ENCODE data around the gene MCF2L2.
"Not testable (repeated sequence)": the region's sequence is repeated elsewhere in the genome, so short reads cannot be mapped to it uniquely, and the experiment has no call there.

Gene MCF2L2, protein sequence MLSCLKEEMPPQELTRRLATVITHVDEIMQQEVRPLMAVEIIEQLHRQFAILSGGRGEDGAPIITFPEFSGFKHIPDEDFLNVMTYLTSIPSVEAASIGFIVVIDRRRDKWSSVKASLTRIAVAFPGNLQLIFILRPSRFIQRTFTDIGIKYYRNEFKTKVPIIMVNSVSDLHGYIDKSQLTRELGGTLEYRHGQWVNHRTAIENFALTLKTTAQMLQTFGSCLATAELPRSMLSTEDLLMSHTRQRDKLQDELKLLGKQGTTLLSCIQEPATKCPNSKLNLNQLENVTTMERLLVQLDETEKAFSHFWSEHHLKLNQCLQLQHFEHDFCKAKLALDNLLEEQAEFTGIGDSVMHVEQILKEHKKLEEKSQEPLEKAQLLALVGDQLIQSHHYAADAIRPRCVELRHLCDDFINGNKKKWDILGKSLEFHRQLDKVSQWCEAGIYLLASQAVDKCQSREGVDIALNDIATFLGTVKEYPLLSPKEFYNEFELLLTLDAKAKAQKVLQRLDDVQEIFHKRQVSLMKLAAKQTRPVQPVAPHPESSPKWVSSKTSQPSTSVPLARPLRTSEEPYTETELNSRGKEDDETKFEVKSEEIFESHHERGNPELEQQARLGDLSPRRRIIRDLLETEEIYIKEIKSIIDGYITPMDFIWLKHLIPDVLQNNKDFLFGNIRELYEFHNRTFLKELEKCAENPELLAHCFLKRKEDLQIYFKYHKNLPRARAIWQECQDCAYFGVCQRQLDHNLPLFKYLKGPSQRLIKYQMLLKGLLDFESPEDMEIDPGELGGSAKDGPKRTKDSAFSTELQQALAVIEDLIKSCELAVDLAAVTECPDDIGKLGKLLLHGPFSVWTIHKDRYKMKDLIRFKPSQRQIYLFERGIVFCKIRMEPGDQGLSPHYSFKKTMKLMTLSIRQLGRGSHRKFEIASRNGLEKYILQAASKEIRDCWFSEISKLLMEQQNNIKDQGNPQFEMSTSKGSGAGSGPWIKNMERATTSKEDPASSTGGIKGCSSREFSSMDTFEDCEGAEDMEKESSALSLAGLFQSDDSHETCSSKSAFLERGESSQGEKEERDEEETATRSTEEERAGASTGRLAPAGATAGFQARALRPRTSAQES

DNA sequence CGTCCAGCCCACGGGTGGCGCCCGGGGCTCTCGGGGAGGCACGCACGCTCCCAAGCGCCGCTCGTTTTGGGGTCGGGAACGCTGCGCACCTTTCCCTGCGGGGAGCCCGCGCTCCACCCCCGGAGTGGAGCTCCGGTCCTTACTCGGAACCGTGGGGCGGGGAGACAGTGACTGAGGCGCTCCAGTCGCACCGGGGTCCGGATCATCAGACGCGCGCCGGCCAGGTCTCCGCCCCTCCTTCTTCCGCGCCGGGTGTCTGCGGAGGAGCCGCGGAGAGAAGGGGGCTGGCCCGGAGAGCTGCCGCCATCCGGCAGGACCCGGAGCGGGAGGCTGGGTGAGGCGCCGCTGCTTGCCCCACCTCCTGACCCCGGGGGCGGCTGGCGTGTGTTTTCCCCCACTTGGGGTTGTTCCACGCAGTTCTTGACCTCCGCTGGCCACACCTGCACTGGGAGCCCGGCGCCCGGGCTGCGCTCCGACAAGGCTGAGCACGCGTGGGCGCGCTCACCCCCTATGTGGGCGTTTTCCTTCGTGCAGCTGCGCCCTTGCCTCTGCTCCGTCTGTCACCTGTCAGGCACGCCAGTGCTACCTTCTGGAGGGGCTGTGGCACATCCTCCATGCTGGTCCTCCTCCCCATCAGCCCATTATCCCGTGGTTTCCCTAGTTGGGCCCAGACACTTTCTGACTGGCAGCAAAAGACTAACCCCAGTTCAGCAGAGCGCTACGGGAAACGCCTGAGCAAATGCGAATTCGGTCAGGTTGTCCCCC, at the start of gene MCF2L2:
TSS of gene MCF2L2 (minus strand) at position 173 of the 765 bp plus-strand sequence. CDS start 642 bp downstream, outside the sequence.
- peak; percentile 29 for DNase-seq

DNA sequence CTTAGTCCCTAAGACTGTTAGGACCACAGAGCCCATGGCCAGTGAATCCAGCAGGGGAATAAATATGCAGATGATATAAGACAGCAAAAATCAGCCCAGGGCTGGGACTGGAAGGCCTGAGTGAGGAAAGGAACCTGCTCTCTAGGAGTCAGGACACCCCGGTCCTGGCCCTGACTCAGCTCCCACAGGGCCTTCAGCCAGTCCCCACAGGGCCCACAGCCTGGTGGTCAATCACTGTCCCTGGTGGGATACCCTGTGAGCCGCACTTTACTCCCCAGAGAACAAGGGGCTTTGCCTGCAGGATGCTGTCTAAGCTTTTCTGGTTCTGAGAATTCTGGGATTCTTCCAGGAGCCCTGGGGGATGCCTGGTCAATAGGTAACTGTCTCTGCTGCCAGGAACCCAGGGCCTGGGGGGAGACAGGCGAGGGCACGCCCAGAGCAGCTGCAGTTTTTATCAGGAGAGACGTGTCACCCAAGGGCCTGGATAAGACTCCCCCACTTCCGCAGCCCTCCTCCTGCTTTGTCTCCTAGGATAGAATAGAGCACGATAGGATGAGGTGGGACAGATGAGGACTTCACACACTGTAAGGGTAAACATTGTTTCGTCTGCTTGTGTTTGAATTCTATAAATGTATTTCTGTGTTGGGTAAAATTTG, 49.5 kb upstream of the MCF2L2 start:
- peak; percentile 16 for DNase-seq

DNA sequence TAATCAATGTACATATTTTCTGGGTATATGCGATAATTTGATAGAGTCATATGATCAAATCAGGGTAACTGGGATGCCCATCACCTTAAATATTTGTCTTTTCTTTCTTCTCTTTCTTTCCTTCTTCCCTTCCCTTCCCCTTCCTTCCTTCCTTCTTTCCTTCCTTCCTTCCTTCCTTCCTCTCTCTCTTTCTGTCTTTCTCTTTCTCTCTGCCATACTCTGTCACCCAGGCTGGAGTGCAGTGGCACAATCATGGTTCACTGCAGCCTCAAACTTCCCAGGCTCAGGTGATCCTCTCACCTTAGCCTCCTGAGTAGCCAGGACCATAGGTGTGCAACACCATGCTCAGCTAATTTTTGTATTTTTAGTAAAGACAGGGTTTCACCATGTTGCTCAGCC, 47.3 kb upstream of the MCF2L2 start:
- not testable (repeated sequence) for DNase-seq

DNA sequence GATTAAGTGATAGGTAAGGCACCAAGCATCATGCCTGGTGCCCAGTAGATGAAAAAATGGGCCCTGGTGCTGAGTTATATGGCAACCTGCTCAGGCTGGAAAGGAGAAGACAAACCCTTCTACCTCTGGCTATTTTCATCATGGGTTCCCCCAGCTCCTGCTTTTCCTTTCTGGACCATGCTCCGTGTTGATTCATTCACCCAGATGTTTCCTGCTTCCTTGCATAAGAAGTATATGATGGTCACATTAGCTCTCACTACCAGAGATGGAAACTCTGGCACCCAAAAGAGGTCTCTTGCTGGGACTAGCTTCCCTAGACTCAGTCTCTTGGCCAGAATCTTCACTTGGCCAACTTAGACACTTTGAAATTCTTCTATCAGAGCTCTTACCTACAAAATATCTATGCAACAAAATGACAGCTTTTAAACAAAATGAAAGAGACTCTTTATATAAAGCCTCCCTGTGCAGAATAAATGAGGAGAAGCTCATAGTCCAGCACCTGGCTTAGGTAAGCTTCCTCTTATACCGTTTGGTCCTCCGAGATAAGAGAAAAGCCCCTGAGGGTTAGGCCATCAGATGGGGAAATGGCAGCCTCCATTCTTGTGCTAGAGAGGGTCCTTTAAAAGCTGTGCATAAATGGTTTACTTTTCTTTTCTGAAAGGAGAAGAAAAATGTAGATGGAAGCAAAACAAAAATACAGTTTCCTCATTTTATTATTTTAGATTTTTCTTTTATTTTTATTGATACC, 46.8 kb upstream of the MCF2L2 start:
- no peak for DNase-seq

DNA sequence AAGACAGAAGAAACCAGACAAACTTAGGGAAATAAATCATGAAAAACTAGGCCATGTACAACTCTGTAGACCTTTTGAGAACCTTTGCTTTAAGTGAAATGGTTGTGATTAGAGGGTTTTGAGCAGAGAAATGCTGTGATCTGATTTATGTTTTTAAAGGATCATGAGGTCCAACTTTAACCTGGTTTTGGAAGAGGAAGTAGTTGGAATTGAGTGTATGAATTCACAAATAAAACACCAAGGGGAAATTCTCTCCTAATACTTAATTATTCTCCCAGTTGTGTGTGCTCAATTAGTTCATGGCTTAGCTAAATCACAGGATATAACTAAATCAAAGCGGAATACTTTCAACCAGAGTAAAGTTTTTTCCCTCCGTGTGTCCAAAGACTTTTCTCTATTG, 45.5 kb upstream of the MCF2L2 start:
- no peak for DNase-seq

DNA sequence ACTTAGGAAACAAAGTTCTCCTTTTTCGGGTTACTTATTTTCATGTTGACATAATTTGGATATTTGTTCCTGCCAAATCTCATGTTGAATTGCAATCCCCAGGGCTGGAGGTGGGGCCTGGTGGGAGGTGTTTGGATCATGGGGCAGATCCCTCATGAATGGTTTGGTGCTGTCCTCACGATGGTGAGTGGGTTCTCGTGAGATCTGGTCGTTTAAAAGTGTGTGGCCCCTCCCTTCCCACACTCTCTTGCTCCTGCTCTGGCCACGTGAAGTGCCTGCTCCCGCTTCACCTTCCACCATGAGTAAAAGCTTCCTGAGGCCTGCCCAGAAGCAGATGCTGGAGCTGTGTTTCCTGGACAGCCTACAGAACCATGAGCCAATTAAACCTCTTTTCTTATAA, 43.7 kb upstream of the MCF2L2 start:
- DNase-seq, result no peak

DNA sequence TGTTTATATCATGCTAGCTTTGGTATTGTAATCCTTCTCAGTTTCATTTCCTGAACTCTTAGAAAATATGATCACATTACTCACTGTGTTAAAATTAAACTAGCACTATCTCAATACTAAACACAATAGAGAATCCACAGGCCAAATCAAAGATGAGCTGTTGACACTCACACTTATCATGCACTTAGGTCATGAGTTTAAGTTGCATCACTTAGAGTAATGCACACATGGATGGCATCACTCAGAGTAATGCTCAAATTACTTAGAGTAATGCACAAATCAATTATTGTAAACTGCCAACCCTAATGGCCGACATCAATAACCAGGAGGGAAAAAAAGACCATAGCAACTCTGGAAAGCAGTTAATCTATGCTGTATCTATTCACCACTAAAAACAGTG, 40.0 kb upstream of the MCF2L2 start:
- no peak for DNase-seq

DNA sequence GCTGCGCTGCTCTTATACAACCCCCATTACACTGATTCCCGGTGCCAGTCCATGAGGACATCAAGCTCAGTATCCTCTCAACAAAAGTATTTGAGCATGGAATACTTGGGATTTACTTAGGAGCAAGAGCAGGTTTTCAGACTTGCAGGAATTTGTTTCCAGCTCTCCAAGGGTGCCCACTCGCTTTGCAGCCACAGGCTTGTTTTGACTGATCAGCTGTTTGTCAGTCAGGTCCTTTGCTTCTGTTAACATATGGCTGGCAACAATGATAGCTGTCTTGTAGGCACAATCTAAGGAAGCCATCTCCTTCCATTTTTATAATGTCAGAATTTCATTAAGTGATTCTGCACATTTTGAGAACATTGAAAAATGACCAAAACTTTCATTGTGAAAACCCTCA, 38.2 kb upstream of the MCF2L2 start:
- no peak for DNase-seq

DNA sequence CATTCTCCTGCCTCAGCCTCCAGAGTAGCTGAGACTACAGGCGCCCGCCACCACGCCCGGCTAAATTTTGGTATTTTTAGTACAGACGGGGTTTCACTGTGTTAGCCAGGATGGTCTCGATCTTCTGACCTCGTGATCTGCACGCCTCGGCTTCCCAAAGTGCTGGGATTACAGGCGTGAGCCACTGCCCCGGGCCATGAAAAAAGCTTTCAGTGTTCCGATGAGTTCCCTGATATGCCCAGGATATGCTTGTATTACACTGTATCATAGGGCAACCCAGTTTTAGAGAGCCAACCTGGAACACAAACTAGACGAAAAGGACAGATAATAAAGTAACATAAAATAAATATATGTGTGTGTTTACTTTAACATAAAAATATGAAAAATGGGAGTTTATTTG, 37.3 kb upstream of the MCF2L2 start:
- DNase-seq, result not testable (repeated sequence)

DNA sequence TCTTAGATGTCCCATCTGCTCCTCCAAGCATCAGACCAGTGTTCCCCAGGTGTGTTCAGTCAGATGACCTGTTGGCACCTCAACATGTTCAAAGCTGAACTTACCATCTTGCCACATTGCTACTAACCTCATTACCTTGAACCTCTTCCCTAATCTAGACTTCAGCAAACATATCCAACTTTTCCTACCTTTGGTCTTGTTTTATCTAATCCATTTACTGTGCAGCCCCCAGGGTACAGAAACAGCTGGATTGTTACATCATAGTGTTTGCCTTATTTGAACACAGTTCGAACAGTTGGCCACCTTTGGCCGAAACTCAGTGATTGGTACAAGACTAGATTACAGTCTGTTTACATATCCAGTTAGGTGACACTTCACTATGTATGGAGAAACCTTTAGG, 36.1 kb upstream of the MCF2L2 start:
- no peak for DNase-seq

DNA sequence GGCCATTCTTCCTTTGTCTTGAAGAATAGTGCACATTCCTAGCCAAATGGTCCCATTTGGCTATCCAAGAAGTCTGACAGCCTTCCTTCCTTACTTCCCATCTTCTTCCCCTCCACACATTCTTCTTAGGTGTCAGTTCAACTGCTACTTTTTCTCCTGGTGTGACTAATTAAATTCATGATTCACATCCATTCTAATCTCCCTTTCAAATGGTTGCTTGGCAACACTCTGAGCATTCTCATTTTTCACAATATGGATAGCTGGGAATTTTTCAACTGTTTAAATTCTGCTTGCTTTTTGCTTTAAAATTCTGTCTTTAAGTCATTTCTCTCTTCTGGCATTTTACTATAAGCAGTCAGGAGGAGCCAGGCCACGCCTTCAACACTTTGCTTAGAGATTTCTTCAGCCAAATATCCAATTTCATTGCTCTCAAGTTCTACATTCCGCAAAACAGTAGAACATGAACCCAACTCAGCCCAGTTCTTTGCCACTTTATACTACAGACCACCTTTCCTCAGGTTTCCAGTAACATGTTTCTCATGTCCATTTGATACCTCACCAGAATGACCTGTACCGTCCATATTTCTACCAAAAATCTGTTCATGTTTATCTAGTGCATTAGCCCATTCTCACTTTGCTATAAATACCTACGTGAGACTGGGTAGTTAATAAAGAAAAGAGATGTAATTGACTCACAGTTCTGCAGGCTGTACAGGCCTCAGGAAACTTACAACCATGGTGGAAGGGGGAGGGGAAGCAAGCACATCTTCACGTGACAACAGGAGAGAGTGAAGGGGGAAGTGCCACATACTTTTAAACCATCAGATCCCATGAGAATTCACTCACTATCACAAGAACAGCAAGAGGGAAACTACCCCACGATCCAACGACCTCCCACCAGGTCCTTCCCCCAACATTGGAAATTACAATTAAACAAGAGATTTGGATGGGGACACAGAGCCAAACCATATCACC, 31.9 kb upstream of the MCF2L2 start:
- DNase-seq, result no peak

DNA sequence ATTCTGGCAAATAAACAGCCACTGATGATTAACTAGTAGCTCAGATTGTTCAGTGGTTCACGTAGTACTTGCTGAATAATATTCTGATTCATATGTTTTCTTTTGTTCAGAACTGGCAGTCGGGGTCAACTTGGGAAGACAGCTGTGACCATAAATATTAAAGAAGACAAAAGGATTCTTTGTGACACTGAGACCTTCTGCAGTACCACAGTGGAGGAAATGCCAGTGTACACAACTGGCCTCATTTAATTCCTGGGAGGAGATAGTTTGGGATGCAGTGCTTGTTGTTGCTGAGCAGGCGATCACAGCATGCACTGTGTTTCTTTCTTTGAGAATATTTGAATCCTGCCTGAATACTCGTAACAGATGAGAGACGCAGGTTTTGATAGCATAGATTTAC, 26.7 kb upstream of the MCF2L2 start:
- no peak for DNase-seq

DNA sequence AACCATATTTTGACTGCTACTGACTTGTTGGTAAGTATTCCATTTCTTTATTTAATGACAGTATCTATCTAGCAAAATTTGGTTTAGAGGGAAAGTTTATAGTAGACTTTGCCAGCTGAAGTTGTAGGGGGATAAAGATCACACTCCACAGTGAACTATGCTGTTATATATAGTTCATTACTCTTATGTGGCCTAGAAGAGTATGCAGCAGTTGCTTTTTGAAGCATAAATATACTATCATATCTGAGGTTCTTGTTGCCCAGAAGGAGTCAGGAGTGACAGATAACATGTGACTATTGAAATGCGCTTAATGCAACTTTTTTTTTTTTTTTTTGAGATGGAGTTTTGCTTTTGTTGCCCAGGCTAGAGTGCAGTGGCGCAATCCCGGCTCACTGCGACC, 25.6 kb upstream of the MCF2L2 start:
- no peak for DNase-seq

DNA sequence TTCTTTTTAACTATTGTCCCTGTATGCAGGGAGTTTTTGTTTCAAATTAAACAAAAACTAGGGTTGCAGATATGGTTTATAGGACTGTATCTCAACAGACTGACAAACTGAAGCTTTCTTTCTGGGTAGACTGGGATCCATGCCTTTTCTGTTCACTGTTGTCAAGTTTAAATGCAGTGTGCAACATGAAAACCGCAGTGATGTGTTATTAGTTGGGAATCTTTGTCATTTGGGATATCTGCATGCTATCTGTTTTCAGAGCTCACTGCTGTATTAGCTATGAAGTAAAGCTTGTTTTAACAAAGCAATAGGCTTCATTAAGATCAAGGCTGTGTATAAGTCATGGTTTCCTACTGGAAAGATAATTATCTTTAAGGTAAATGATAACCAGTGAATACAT, 21.4 kb upstream of the MCF2L2 start:
- no peak for DNase-seq

DNA sequence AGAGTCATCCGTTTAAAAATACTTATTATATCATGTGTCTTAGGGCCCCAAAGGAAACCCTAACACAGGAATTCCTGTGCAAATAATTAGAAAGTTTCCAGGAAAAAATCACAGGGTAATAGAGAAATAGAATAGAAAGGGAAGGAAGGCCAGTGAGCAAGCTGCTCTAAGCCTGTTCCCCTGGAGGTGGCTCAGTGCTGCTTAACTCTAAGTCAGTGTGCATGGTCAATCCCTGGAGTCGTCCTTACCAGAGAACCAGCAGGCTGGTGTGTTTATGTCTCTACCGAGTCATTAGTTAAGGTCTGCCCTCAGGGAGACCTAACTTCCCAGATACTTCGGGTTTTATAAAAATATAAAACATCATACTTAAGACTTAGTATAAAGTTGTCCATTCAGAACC, 21.0 kb upstream of the MCF2L2 start:
- no peak for DNase-seq

DNA sequence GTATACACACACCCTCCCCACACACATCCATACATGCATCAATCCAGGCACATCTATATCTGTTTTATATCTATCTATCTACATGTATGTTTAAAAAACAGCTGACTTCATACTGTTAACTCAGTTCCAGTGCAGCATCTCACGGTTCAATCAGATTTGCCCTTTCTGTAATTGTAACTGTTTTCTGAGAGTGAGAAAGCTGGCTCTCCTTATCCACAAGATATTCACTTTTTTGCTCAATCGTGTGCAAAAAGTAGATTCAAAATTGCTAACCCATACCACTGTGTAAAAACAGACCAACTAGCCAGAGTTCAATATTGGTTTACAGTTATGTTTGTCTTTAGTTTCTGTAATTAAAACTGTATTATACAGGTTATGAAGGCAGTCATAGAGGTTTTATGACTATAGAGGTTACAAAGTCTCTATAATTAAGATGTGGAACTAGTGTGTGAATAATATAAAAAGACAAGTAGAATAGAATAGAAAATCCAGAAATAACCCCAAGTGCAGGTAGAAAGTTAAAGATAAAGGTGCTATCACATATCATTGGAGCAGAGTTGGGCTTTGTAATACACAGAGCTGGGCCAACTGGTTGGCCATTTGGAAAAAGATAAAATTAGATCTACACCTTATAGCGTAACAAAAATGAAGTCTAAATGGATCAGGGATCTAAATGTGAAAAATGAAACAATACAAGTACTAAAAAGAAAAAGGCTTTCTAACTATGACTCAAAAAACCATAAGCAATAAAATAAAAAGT, 20.1 kb upstream of the MCF2L2 start:
- DNase-seq, result no peak

DNA sequence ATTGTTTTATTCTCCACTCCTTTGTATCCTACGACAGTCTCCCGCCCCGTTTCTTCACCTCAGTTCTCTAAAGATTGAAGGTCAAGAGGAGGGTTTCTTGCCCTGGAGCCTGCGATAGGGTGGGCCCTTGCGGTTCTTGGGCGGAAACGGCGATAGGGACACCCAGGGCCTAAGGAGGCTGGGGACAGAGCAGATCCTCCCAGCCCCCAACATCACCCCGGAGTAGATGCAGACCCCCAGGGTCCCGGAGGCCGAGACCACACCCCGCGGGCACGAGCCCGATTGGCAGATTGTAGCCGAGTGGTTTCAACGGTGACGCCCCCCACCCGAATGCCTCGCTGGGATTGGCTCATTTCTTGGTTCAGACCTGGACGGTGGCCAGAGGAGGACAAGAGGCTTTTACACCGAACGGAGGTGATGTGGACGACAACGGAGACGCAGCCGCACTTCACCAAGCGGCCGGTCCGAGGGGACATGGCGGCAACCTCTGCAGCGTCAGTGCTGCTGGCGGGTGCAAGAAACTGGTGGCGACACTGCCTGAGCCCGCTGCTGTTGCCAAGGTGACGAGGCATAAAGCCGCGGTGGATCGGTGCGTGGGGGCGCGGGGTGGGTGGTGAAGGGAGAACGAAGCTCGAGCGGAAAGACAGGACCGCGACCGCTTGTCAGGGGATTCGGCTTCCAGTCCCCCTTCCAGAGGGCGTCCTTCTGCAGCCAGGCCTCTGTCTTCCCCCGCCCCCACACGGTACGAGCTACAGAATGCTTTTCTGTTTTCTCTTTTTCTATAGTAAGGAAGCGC, 19.0 kb upstream of the MCF2L2 start:
- DNase-seq, result peak; percentile 91

DNA sequence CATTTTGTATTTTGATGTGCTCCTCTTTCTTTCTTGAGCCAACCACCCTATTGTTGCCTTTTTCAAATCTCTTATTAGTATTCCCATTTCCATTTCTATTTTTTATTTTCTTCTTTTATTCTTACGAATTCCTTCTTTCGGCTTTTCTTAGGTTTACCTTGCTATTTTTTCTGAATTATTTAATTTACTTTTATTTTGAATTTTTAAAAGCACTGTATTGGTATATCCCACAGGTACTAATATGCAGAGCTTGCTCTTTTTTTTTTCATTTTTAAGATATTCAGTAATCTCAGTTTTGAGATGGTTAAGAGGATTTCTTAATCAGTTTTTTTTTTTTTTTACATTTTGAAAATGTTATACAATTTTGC, 18.4 kb upstream of the MCF2L2 start:
- no peak for DNase-seq

DNA sequence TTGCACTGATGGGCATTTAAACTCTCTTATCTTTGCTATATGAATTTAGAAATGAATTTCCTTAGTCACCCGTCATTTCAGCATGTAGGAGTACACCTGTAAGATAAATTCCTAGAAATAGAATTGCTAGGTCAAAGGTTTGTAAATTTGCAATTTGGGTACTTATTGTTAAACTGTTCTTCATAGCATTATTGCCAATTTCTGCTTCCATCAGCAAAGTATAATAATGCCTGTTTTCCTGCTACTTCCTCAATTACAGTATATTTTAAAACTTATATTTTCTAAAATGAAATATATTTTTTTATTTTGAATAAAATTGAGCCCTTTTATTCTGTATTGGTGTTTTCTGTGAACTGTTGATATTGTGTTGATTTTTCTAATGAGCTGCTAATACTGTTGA, 16.3 kb upstream of the MCF2L2 start:
- no peak for DNase-seq
